OCI-LY3 (cell line): ENCODE measurements around the gene TCF25.
A peak's percentile ranks its signal among the peaks of the same experiment; 100 is the strongest.

ENCODE experiments used
- H2AFZ ChIP-seq: fragments of 200-600, 300-600 bp; shearing (Covaris generic); 2 replicates; pipeline ENCODE4 v1.6.0; 2014; ENCODE audit warnings: antibody characterized with exemption, low read depth, low read length
- H3K27ac ChIP-seq: fragments of 200-600, 300-600 bp; sonication (generic); 2 replicates; pipeline ENCODE4 v1.5.1; 2014; ENCODE audit warnings: mild to moderate bottlenecking, low read length, moderate library complexity, mixed read lengths
- H3K27me3 ChIP-seq: fragments of 200-600, 300-600 bp; sonication (generic); 2 replicates; pipeline ENCODE4 v1.6.1; 2014; ENCODE audit warnings: low read depth, low read length, mixed read lengths
- H3K36me3 ChIP-seq: fragments of 200-600, 300-600 bp; sonication (generic); replicated peaks from 2 replicates; pipeline ENCODE3; 2014; ENCODE audit warnings: low read depth, low read length, mixed read lengths
- H3K4me1 ChIP-seq: fragments of 300-600, 200-600 bp; sonication (generic); 2 replicates; pipeline ENCODE4 v1.6.1; 2014; ENCODE audit warnings: low read length, mixed read lengths
- H3K4me2 ChIP-seq: fragments of 200-600, 300-600 bp; sonication (generic); 2 replicates; pipeline ENCODE4 v1.6.1; 2014; ENCODE audit warnings: low read length, mixed read lengths
- H3K4me3 ChIP-seq: fragments of 300-600, 200-600 bp; sonication (generic); 2 replicates; pipeline ENCODE4 v1.5.1; 2014; ENCODE audit warnings: antibody characterized with exemption, mild to moderate bottlenecking, low read length, moderate library complexity
- H3K79me2 ChIP-seq: fragments of 300-600, 200-600 bp; shearing (Covaris generic); 2 replicates; pipeline ENCODE4 v1.6.1; 2014; ENCODE audit warnings: mild to moderate bottlenecking, low read length, mixed read lengths
- H3K9ac ChIP-seq: fragments of 300-600, 200-600 bp; shearing (Covaris generic); 2 replicates; pipeline ENCODE4 v1.6.0; 2014; ENCODE audit warnings: mild to moderate bottlenecking, low read length, moderate library complexity
- H3K9me3 ChIP-seq: fragments of 200-600, 300-600 bp; shearing (Covaris generic); 2 replicates; pipeline ENCODE4 v1.6.1; 2014; ENCODE audit warnings: low read length, mixed read lengths; ENCODE audit not compliant: insufficient read depth
- H4K20me1 ChIP-seq: fragments of 200-600, 300-600 bp; sonication (generic); 2 replicates; pipeline ENCODE4 v1.6.1; 2016; ENCODE audit warnings: low read length, mixed read lengths; ENCODE audit not compliant: insufficient read depth
- EZH2phosphoT487 ChIP-seq: fragments of 200-600 bp; shearing (Covaris generic); IDR thresholded peaks from 2 replicates; pipeline ENCODE4 v1.6.1; 2018; ENCODE audit warnings: antibody characterized with exemption, mixed run types, low read depth
- TF ChIP-seq, protein P1 (sequence below): fragments of 200-600, 300-600 bp; sonication (generic); IDR thresholded peaks from 2 replicates; pipeline ENCODE4 v1.5.1; 2014; ENCODE audit warnings: antibody characterized with exemption, low read length, low read depth

TCF25 gene

DNA sequence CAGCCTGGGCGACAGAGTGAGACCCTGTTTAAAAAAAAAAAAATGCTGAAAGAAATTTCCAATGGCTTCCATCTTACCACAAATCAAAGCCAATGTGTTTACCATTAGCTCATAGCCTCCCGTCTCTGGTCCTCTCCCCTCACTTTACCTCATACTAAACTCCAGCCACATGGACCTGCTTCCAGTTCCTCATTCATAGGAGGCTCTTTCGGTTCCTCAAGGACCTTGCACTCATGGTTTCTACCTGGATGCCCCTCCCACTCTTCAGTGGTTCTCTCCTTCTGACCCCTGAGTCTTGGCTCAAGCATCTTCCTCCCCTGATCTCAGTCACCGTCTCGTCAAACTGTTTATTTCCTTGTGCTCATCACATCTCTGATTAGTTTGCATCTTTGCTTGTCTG is 71.4 kb downstream of the TCF25 start:
- peaks cover 8% of the 10 kb centered on the region for H3K79me2 ChIP-seq
- peak overlapping the region; percentile 22; the same call in 1 of the 2 replicates for H3K27ac ChIP-seq
- H3K4me3 ChIP-seq = peak overlapping the region; percentile 3; the same call in 1 of the 2 replicates
- peaks cover 1% of the 10 kb centered on the region for H3K36me3 ChIP-seq
- TF ChIP-seq, protein P1, sequence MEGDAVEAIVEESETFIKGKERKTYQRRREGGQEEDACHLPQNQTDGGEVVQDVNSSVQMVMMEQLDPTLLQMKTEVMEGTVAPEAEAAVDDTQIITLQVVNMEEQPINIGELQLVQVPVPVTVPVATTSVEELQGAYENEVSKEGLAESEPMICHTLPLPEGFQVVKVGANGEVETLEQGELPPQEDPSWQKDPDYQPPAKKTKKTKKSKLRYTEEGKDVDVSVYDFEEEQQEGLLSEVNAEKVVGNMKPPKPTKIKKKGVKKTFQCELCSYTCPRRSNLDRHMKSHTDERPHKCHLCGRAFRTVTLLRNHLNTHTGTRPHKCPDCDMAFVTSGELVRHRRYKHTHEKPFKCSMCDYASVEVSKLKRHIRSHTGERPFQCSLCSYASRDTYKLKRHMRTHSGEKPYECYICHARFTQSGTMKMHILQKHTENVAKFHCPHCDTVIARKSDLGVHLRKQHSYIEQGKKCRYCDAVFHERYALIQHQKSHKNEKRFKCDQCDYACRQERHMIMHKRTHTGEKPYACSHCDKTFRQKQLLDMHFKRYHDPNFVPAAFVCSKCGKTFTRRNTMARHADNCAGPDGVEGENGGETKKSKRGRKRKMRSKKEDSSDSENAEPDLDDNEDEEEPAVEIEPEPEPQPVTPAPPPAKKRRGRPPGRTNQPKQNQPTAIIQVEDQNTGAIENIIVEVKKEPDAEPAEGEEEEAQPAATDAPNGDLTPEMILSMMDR = no peak
- H3K4me1 ChIP-seq = peaks cover 43% of the 10 kb centered on the region
- H3K9me3 ChIP-seq = no peaks in the 10 kb centered on the region
- H3K4me2 ChIP-seq = peak overlapping the region; percentile 42
- no peak overlapping the region for H2AFZ ChIP-seq
- H4K20me1 ChIP-seq = no peaks in the 10 kb centered on the region
- H3K27me3 ChIP-seq = 0 out of 2 replicates have a peak, but pooled peaks cover under 1% of the 10 kb centered on the region
- no peak overlapping the region for H3K9ac ChIP-seq

DNA sequence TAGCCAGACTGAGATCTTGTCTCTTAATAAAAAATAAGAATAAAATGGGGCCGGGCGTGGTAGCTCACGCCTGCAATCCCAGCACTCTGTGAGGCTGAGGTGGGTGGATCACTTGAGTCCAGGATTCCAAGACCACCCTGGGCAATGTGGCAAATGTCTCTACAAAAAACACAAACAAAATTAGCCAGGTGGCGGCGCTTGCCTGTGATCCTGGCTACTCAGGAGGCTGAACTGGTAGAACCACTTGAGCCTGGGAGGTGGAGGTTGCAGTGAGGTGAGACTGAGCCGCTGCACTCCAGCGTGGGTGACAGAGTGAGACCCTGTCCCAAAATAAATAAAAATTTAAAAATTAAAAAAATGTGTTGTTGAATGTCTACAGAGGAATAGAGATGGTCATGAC is 72.3 kb downstream of the TCF25 start:
- Histone ChIP-seq H3K79me2 (peaks cover 16% of the 10 kb centered on the region), H3K9me3 (no peaks in the 10 kb centered on the region), H3K27ac (no peak overlapping the region), H3K4me2 (no peak overlapping the region), H3K9ac (no peak overlapping the region), H3K4me1 (peaks cover 47% of the 10 kb centered on the region), H3K27me3 (0 out of 2 replicates have a peak, but pooled peaks cover 3% of the 10 kb centered on the region), H3K36me3 (peaks cover 4% of the 10 kb centered on the region), H3K4me3 (no peak overlapping the region), H2AFZ (no peak overlapping the region), H4K20me1 (no peaks in the 10 kb centered on the region)
- TF ChIP-seq EZH2phosphoT487 = no peak
- TF ChIP-seq, protein P1 = peak; percentile 17; the same call in 1 of the 2 replicates

- no peak overlapping the region for H3K9ac ChIP-seq
- no peak overlapping the region for H3K4me3 ChIP-seq
- no peak overlapping the region for H3K27ac ChIP-seq
- H3K4me1 ChIP-seq = peaks cover 47% of the 10 kb centered on the region
- no peaks in the 10 kb centered on the region for H3K9me3 ChIP-seq
- peaks cover 3% of the 10 kb centered on the region; the same call in 1 of the 2 replicates for H4K20me1 ChIP-seq
- peaks cover 7% of the 10 kb centered on the region for H3K36me3 ChIP-seq
- no peak overlapping the region for H3K4me2 ChIP-seq
- H2AFZ ChIP-seq = no peak overlapping the region
- H3K27me3 ChIP-seq = 0 out of 2 replicates have a peak, but pooled peaks cover 3% of the 10 kb centered on the region
- H3K79me2 ChIP-seq = peaks cover 17% of the 10 kb centered on the region
- TF ChIP-seq EZH2phosphoT487 = no peak
- TF ChIP-seq, protein P1 = no peak
Measured at GRCh38 chr16:89946515-89946914, 73.1 kb downstream of the TCF25 start.

GRCh38 chr16:89949121-89949742 is 75.8 kb downstream of the TCF25 start:
- peaks cover 29% of the 10 kb centered on the region for H3K79me2 ChIP-seq
- H4K20me1 ChIP-seq = peaks cover 22% of the 10 kb centered on the region
- TF ChIP-seq, protein P1 = no peak
- no peak for TF ChIP-seq EZH2phosphoT487
- H3K27ac ChIP-seq = no peak overlapping the region
- 0 out of 2 replicates have a peak, but pooled peaks cover 3% of the 10 kb centered on the region for H3K27me3 ChIP-seq
- peak overlapping the region; percentile 81 for H3K9ac ChIP-seq
- H2AFZ ChIP-seq = no peak overlapping the region
- H3K4me2 ChIP-seq = peak overlapping the region; percentile 99
- H3K4me3 ChIP-seq = peak overlapping the region; percentile 97
- peaks cover 66% of the 10 kb centered on the region for H3K4me1 ChIP-seq
- H3K36me3 ChIP-seq = peaks cover 7% of the 10 kb centered on the region
- H3K9me3 ChIP-seq = no peaks in the 10 kb centered on the region
